ENCODE data around the gene UNC45B. TPM values are rescaled to one million over a fixed set of nuclear protein-coding genes. Genes with fewer than 3 reads are reported as not detected.
A peak's percentile ranks its signal among the peaks of the same experiment; 100 is the strongest.

UNC45B gene
- total and polyA plus RNA-seq, 2 of the 4 experiments (the other 2 are of a cell fraction): not detected

- no peak overlapping the region for H3K4me2 ChIP-seq (ENCODE audit: low read depth, low read length)
- dilution Hi-C loops (cut with HindIII; ENCODE audit: low sequenced_read_pairs, unreplicated experiment): no loop called here
- POLR2A ChIA-PET (ENCODE audit: unreplicated experiment): no interaction called here
Observed at GRCh38 chr17:35117984-35118383, 29.6 kb upstream of the UNC45B start.

More at GRCh38 chr17:35117984-35118383, 29.6 kb upstream of the UNC45B start:
- Histone ChIP-seq H2BK5ac (ENCODE audit: low read depth, low read length, poor library complexity, severe bottlenecking) (no peak overlapping the region), H3K36me3 (ENCODE audit: control insufficient read depth, insufficient read depth, low read length) (peaks cover 7% of the 10 kb centered on the region; the same call in 1 of the 2 replicates), H2BK20ac (ENCODE audit: low read depth, low read length) (no peak overlapping the region), H3K9me1 (ENCODE audit: insufficient read depth, low read length) (peaks cover 9% of the 10 kb centered on the region), H2BK120ac (ENCODE audit: low read depth, low read length) (no peak overlapping the region), H3K4me3 (ENCODE audit: insufficient read depth, low read depth, low read length) (no peak overlapping the region), H3K9ac (ENCODE audit: low read depth, low read length) (no peak overlapping the region), H3K4me1 (ENCODE audit: control insufficient read depth, insufficient read depth, low read length) (peaks cover 6% of the 10 kb centered on the region), H3K14ac (replicated peaks; ENCODE audit: low read depth, low read length) (no peak overlapping the region), H3K4ac (ENCODE audit: low read depth, low read length) (no peak overlapping the region), H3K18ac (ENCODE audit: low read depth, low read length) (no peak overlapping the region), H2AK5ac (ENCODE audit: low read depth, low read length) (no peak overlapping the region), H2BK15ac (ENCODE audit: low read depth, low read length) (no peak overlapping the region), H3K27me3 (ENCODE audit: control insufficient read depth, insufficient read depth, low read length) (no peaks in the 10 kb centered on the region), H3K27ac (ENCODE audit: insufficient read depth, low read length) (no peak overlapping the region), H3K79me1 (ENCODE audit: low read depth in 1 of 2, low read length in 2 of 2) (peaks cover 23 to 44% of the 10 kb centered on the region in 2 experiments), H2AK9ac (replicated peaks; ENCODE audit: low read depth, low read length, poor library complexity) (no peak overlapping the region), H2AFZ (replicated peaks; ENCODE audit: low read length, poor library complexity) (no peak overlapping the region), H4K8ac (ENCODE audit: low read depth in 2 of 2, low read length in 2 of 2) (no peak overlapping the region), H3K9me3 (ENCODE audit: control insufficient read depth, insufficient read depth, low read length) (no peaks in the 10 kb centered on the region), H4K20me1 (ENCODE audit: insufficient read depth, low read length) (no peaks in the 10 kb centered on the region), H4K91ac (ENCODE audit: insufficient read depth, low read depth, low read length) (no peak overlapping the region), H4K5ac (ENCODE audit: low read depth, low read length) (no peak overlapping the region), H3K23ac (ENCODE audit: low read depth, low read length) (no peak overlapping the region), H3K56ac (ENCODE audit: extremely low read depth, insufficient read depth, low read length) (no peak overlapping the region)
- ATAC-seq (ENCODE audit: low read depth): no peak
- peak; percentile 23 for DNase-seq
- TF ChIP-seq NFE2L2 (IDR thresholded peaks at IDR 0.05; ENCODE audit: low read depth, low read length): no peak
- no peak for TF ChIP-seq CHD1 (IDR thresholded peaks at IDR 0.05; ENCODE audit: low read depth, low read length)
- no peak for TF ChIP-seq RCOR1 (IDR thresholded peaks at IDR 0.05; ENCODE audit: insufficient replicate concordance, low read length)
- no peak for TF ChIP-seq FOS (IDR thresholded peaks at IDR 0.05; ENCODE audit: low read depth, low read length)
- no peak for TF ChIP-seq BHLHE40 (IDR thresholded peaks at IDR 0.05; ENCODE audit: low read depth, low read length)
- no peak for TF ChIP-seq ELK1 (IDR thresholded peaks at IDR 0.05; ENCODE audit: borderline replicate concordance, low read depth, low read length)
- TF ChIP-seq SMC3 (IDR thresholded peaks at IDR 0.05; ENCODE audit: low read depth, low read length): peak; percentile 42
- TF ChIP-seq MAFK (IDR thresholded peaks at IDR 0.05; ENCODE audit: low read depth, low read length): no peak
- TF ChIP-seq USF2 (IDR thresholded peaks at IDR 0.05; ENCODE audit: low read depth, low read length): no peak
- no peak for TF ChIP-seq RFX5 (IDR thresholded peaks at IDR 0.05; ENCODE audit: low read depth, low read length)
- no peak for TF ChIP-seq MXI1 (IDR thresholded peaks at IDR 0.05; ENCODE audit: borderline replicate concordance, low read depth, low read length)
- TF ChIP-seq MAZ (IDR thresholded peaks at IDR 0.05; ENCODE audit: borderline replicate concordance, low read depth, low read length): no peak
- TF ChIP-seq CEBPB (IDR thresholded peaks at IDR 0.05; ENCODE audit: low read depth, low read length): no peak
- TF ChIP-seq RAD21 (IDR thresholded peaks at IDR 0.05; ENCODE audit: low read length): peak; percentile 51
- TF ChIP-seq POLR2A (IDR thresholded peaks at IDR 0.05; ENCODE audit: low read depth, low read length): no peak
- peak; percentile 37 for TF ChIP-seq CTCF (conservative IDR thresholded peaks at IDR 0.05; ENCODE audit: low read depth, low read length)
- CTCF ChIA-PET: interaction anchor here (0.7 to 1.0 kb wide), 2 partner anchors 37 to 700 kb away, joined by 3 to 7 read pairs; no protein-coding TSS in a partner anchor
- intact Hi-C loops (cut with micrococcal nuclease) (loop anchor here (5.0 kb wide), 1 partner anchor 136 kb away; the partner anchor contains the start of gene LIG3), in situ Hi-C loops (cut with MboI; ENCODE audit: low sequenced_read_pairs) (loop anchor here (25.0 kb wide), 2 partner anchors 481 to 856 kb away; partner anchors contain the start of genes CCL2 and CCL7)
- no TSS peak for BruUV-seq (replicated peaks)

Data from IMR-90 (cell line).